Ammon's horn (tissue), 1 donor: Measurements from ENCODE around the gene CUTA.
A peak's percentile ranks its signal among the peaks of the same experiment; 100 is the strongest.

Source experiments
- DNase-seq: peaks from one replicate; pipeline ENCODE4 v3.0.0-alpha.2; 2016; ENCODE audit warnings: low spot score

The CUTA gene

DNA sequence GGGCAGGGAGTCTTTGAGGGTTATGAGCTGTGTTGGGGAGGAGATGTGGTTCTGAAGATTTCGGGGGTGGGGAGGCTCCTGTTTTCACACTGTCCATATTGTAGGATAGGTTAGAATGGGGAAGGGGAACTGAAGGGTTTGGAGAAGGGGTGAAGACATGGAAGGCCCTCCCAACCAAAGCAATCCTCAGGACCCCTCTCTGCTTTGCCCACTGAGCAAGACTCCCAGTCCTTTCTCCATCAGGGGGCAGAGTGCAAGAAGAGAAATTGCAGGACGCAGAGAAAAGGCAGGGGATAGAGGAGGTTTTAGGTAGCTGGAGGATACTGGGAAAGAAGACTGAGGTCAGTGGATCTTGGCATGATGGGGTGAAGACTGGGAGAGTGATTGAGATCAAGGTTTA, 5.9 kb upstream of the CUTA start:
- no peak for DNase-seq

DNA sequence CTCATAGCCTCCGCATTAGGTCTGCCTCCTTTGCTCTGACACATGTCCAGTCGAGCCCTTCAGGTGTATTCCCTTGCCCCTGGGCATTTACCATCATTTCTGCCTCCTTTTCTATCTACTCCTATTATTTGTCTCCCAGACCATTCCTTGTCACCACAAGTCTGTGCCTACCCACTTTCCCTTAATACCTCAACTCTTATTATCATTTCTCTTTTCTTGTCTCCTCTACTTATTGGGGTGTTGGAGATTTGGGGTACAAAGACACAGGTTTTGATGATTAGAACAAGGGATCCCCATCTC, 3.4 kb upstream of the CUTA start:
- DNase-seq: no peak

GRCh38 chr6:33420491-33421343, 2.8 kb upstream of the CUTA start:
- DNase-seq: no peak

- DNase-seq: peak; percentile 71
Measured at GRCh38 chr6:33419580-33420490, 1.9 kb upstream of the CUTA start, which contains the start of gene SYNGAP1. SYNGAP1 (plus strand) TSS chr6:33420065; CDS start chr6:33420265, 200 bp downstream.

- DNase-seq: no peak
Measured at GRCh38 chr6:33418690-33419291, 884 bp upstream of the CUTA start.

DNA sequence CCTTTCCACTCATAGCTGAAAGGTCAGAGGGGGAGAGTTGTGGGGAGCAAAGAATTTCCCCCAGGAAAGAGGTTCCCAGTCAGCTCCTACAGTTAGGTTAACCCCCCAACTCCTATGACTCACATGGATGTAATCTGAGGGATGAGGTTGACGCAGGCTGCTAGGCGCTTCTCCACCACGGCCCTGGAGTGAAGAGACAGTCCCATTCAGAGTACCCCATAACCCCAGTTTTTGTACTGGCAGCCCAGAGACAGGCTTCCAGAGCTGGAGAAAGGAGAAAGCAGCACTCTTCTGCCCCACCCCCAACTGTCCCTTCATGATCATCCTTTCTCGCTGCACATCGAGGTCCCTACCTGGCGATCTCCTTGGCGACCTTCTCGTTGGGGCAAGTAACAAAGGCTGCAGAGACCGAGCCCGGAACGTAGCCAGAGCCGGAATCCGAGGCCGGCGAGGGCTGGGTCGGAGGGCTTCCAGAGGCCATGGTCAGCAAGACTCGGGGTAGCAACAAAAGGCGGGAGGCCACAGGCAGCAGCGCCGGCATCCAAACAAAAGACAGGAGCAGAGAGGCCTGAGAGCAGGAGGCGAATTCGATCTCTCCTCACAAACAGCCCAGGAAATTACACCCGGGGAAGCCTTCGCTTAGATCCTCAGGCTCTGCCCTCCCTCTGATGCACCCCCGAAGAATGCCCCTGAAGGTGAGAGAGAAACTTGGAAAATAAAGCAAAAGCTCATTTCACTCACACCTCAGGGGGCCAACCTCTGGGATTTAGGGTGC, 592 bp downstream of the CUTA start:
- no peak for DNase-seq

DNA sequence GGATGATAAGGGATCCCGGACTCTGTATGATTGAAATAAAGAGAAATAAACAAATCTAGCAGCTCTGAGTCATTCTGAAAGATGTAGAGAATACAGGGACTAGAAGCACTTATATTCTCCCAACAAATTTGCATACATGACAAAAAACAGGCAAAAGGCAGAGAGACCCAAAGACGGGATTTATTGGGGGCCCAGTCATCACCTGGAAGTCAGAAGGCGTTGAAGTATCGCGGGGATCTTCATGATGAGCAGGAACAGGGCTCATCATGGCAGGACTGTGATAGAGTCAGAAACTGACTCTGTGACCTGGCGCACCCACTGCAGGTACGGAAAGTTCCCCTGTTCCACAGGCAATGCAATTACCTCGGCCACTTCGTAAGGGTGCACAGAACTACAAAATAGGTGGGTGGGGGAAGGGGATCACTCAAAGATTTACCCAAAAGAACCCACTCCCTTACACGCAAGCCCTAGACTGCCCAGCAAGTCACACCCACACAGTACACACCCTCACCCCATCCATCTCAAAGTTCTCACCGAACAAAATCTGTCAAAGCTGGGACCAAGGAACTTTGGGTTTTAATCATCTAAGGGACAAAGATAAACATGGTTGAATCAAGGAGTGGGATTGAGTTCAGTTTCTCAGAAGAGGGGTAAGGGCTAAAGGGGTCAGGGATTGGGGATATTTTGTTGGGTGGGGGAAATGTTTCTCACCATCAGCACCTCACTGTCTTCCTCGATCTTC, 1.4 kb downstream of the CUTA start:
- no peak for DNase-seq

DNA sequence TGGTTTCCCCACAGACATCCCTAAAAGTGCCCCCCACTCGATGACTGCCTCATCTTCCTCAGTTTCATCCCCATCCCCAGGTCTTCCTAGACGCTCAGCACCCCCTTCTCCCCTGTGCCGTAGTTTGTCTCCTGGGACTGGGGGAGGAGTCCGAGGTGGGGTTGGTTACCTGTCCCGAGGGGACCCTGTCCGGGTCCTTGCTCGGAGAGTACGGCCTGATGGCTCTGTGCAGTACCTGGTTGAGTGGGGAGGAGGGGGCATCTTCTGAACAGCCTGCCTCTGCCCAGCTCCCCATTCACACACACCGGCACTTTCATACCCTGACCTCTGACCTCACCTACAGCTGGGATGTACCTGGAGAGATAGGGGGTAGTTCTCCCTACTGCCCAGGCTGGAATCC, 2.1 kb downstream of the CUTA start:
- no peak for DNase-seq

GRCh38 chr6:33414592-33415271, 3.2 kb downstream of the CUTA start:
- no peak for DNase-seq

- no peak for DNase-seq
Measured at GRCh38 chr6:33413241-33414120, 4.4 kb downstream of the CUTA start.

DNA sequence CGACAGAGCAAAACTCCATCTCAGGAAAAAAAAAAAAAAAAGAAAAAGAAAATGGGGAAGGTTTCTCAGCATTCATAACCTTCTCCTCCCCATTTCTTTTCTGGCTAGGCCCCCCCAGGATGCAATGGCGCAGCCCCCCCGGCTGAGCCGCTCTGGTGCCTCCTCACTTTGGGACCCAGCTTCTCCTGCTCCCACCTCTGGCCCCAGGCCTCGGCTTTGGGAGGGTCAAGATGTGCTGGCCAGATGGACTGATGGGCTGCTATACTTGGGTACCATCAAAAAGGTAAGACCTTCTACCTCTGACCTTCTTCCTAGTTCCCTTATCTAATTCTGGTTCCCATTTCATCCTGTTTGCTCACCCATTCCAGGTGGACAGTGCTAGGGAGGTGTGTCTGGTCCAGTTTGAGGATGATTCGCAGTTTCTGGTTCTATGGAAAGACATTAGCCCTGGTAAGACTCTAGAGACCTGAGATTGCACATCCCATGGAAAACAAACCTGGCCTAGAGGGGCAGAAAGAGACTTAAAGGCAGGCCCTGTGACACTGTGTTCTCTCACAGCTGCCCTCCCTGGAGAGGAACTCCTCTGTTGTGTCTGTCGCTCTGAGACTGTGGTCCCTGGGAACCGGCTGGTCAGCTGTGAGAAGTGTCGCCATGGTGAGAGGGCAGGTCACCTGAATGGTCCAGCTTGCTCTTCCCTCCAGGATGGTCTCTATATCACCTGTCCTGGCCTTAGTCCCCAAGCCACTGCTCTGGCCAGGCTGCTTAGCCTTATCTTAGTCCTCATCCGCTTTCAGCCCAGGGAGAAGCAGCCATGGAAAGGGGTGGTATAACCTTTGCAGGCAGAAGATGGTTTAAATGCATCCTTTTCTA, 5.5 kb downstream of the CUTA start:
- no peak for DNase-seq

DNA sequence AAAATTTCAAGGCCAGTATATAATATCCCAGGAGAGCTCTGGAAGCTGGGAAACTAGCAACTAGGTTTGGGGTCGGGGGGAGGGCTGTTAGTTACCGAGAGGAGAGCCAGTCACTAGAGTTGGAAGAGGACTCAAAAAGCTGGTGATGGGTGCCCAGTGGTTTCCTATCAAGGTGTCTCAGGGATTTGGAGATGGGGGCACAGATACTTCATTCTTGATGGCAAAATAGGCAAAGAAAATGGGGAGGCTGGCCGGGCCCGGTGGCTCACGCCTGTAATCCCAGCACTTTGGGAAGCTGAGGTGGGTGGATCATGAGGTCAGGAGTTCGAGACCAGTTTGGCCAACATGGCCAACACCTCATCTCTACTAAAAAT, 6.3 kb downstream of the CUTA start:
- no peak for DNase-seq

DNA sequence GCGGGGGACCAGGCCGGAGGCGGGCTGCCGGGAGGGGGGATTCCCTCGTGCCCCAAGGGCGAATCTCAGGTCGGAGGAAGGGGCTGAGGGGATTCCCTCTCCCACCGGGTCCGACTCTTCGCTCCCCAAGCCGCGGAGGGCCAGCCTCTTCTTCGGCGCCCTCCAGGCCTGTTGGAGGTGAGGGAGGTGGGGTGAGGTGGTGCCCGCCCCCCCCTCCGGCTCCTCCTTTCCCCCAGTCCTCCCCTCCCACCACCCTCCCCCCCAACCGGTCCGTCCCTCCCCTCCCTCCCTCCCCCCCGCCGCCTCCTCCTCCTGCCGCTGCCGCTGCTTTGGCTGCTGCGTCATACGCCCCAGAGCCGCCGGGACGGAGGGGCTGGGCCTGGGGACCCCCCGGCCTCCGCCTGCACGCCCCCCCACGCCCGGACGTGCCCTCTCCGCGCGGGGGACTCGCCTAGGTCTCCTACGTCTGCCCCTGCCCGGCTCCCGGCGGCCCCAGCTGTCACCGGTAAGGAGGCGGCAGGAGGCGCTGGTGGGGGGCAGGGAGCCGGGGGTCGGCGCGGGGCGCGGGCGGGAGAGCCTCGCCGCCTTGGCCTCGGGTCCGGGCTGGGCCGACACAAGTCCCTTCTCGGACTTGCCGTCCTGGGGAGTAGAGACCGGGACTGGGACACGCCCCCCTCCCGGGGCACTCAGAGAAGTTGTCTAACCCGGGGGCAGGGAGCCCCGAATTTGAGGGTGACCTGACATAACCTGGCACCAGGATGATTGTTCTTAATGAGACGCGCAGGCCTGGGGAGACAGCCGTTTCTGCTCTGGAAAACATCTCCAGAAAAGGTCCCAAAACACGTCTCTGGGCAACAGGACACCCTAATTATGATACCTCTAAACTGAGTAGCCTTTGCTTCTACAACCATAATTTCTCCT, 6.9 kb downstream of the CUTA start, which contains the start of gene PHF1:
Gene PHF1, plus strand, starts transcription at position 304 of the 921 bp plus-strand sequence. CDS start 1,250 bp downstream, outside the sequence.
- DNase-seq: no peak

DNA sequence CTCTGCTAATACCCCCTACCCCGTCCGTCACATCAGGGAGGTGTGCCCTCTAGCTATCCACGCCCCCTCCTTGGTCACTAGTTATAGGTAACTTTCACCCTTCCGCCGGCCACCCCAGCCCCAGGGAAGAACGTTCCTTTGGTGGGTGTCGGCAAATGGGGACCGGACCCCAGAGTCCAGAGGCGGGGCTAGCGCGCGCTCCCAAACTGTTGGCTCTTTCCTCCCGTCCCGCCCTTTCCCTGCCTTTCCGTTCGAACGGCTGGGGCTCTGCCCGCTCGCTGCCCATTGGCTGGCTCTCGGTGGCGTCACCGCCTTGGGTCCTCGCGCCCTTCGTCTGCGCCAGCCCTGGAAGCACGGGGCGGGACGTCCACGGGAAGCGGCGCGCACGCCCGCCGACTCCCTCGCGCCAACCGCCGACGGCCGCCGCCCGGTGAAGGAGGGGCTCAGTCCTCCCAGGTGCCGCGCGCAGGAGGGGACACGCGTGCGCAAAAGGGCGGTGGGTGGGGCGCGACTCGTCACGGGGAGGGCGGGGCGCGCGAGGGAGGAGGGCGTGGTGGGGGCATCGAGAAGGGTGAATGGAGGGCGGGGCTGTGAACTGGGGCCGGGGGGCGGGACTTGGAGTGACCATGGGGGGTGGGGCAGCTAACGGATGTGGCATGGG, 7.7 kb downstream of the CUTA start:
- DNase-seq: peak; percentile 98

DNA sequence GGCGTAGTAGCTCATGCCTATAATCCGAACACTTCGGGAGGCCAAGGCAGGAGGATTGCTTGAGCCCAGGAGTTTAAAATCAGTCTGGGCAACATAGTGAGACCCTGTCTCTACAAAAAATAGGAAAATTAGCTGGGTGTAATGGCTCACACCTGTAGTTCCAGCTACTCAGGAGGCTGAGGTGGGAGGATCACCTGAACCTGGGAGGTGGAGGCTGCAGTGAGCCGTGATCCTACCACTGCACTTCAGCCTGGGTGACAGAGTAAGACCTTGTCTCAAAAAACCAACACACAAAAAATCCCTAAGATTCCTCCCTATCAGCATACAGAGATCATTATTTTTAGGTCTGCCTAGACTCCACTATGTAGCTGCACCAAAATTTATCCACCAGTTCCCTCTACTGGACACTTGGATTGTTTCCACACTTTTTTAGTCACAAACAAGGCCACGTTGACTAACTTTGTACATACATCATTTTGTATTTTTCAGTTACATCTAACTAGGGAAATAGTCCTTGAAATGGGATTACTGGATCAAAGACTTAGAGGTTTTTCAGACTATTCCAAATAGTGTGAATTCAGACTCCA, 10.7 kb downstream of the CUTA start:
- no peak for DNase-seq

DNA sequence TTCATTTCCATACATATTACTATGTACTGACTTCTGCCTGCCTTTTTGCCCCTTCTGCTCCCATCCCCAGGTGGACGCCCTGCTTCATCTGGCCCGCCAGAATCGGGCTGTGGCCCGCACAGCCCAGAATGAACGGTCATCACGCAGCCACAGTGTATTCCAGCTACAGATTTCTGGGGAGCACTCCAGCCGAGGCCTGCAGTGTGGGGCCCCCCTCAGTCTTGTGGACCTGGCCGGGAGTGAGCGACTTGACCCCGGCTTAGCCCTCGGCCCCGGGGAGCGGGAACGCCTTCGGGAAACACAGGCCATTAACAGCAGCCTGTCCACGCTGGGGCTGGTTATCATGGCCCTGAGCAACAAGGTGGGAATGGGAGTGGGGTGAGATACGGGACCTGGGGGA, 11.8 kb downstream of the CUTA start:
- no peak for DNase-seq
